Inflammatory macrophage (primary cell): ENCODE measurements around the gene NAGK.

Experiments
- DNase-seq, 2 donors: peaks; one replicate each; pipeline ENCODE4 v3.0.0-alpha.2; 2020 to 2022

NAGK gene

DNA sequence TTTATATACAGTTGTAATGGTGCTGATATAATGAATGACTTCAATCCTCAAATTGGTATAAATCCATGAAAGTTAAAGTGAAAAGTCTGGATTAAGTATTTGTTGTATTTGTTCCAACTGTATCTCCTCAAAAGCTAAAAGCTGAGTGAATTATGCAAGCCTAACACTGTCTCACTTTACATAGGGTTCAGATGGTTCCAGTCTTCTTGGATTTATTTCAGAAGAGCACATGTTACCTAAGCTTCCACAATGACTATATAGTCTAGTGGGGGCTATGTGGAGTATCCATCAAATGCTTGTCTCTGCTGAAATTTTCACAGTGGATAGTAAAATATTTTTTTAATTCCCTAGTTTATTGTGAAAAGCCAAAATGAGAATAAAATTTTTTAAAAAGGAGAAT, 48.6 kb downstream of the NAGK start:
- DNase-seq = no peak

DNA sequence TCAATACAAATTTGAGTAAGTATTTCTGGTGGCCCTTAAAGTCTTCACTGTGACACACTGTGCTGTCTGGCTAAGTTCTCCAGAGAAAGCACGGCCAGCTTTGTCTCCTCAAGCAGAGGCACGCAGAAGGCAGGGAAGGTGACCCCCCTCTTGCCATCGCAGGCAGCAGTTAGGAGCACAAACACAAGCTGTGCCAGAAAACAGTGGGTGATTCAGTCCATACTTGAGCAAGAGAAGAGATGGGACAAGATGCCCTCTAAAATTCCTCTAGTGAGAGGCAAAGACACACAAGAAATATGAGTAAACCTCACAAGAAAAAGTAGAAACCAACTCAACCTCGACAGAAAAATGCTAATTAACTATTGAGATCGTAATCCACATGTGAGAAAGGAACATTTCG, 51.7 kb downstream of the NAGK start:
- no peak for DNase-seq

DNA sequence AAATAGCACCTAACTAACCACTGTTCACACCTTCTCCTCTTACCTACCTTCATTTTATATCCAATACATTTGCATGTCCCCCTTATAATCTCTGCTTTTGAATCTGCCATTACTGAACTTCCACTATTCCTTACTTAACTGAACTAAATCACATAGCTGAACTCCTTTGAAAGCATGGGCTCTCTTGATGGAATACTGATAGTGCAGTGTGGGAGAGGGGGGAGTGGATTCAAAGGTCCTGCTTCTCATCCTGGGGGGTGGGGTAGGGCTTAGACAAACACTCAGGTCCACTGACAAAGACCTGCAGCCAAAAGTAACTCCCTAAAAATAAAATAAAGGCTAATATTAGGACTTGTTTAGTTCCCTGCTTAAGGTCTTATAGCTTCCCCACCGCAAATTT, 53.0 kb downstream of the NAGK start:
- DNase-seq = no peak

DNA sequence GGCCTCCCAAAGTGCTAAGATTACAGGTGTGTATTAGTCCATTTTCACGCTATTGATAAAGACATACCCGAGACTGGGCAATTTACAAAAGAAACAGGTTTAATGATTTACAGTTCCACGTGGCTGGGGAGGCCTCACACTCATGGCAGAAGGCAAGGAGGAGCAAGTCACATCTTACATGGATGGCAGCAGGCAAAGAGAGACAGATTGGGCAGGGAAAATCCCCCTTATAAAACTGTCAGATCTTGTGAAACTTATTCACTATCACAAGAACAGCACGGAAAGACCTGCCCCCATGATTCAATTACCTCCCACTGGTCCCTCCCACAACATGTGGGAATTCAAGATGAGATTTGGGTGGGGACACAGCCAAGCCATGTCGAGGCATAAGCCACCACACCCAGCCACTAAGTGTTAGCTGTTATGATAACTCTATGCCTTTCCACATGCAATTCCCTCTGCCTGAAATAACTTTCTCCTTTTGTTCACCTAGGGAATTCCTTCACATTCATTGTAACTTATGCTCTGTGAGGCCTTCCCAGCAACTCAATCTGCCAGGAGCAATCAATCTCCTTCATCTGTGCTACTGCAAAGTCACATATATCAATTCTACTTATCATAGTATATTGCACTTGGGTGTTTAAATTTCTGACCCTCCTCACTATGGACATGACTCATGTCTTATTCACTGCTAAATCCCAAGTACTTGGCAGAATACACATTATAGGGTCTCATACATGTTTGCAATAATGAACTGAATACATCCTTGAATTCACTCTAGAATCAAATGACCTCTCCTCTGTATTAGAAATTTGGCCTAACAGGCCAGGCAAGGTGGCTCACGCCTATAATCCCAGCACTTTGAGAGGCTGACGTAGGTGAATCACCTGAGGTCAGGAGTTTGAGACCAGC, 54.2 kb downstream of the NAGK start:
- DNase-seq = no peak

DNA sequence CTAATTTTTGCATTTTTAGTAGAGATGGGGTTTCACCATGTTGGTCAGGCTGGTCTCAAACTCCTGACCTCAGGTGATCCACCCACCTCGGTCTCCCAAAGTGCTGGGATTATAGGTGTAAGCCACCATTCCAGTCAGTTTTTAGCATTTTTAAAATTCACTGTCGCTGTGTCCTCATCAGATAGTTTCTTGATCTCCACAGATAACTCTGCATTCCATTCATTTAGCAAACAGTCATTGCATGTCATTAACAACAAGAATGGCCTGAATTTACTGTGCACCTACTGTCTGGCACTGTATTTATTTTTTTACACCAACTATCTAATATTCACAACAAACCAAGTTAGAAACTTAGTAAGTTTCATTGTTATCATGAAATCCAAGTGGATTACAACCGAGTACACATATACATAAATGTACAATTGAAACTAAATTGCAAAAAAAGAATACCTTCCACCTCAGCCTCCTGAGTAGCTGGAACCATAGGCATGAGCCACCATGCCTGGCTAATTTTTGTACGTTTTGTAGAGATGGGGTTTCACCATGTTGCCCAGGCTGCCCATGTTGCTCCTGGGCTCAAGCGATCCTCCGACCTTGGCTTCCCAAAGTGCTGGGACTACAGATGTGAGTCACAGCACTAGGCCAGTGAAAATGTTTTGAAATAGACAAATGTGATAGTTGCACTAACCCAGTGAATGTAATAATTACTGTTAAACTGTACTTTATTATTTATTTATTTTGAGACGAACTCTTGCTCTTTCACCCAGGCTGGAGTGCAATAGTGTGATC, 57.3 kb downstream of the NAGK start:
- no peak for DNase-seq

DNA sequence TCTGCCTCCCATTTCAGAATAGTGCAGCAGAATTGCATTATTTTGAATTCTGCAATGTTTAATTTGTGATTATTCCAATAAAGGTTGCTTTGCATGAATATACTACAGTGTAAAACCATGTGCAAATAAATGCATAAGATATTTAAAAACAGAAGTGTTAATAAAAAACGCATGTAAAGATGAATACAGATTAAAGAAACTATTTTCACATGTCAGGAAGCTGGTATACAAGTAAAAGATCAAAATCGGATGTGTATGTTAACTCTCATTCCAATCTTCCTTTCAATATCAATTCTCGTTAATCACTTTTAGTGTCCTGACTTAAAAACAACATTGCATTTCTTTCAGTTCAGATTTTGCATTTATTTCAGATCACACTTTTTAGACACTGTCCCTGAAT, 58.5 kb downstream of the NAGK start:
- DNase-seq = no peak
